GM12878 (cell line): ENCODE results near the gene RARA. TPM values are rescaled to one million over a fixed set of nuclear protein-coding genes. Genes with fewer than 3 reads are reported as not detected.

Experiments
- ATF3 ChIP-seq: IDR thresholded peaks from 2 replicates; pipeline ENCODE4 v1.6.1; 2011; ENCODE audit warnings: low read depth, mild to moderate bottlenecking, low read length, moderate library complexity, borderline replicate concordance; ENCODE audit errors: extremely low read depth
- CREB1 ChIP-seq: IDR thresholded peaks from 2 replicates; pipeline ENCODE4 v1.6.1; 2012; ENCODE audit warnings: low read depth, mild to moderate bottlenecking, inconsistent platforms
- EP300 ChIP-seq, 2 experiments: fragments of 150-350 bp in 1 of 2; IDR thresholded peaks; 2 replicates each; pipeline ENCODE4 v1.6.1; 2011 to 2012; ENCODE audit warnings: low read depth in 2 of 2, low read length in 2 of 2, borderline replicate concordance in 1 of 2, improper control_type of control experiment in 1 of 2, inconsistent platforms in 1 of 2; ENCODE audit not compliant: control insufficient read depth in 1 of 2
- ETV6 ChIP-seq, 2 experiments: fragments of 450-650 bp in 1 of 2; IDR thresholded peaks in 1 of 2; conservative IDR thresholded peaks in 1 of 2; 2 replicates each; pipeline ENCODE4 v1.6.1; 2014; ENCODE audit warnings: antibody characterized with exemption in 1 of 2, borderline replicate concordance in 1 of 2, low read depth in 1 of 2, mild to moderate bottlenecking in 1 of 2, moderate library complexity in 1 of 2
- LARP7 ChIP-seq: fragments of 450-650 bp; IDR thresholded peaks from 2 replicates; pipeline ENCODE4 v1.6.1; 2017; ENCODE audit warnings: mild to moderate bottlenecking
- MLLT1 ChIP-seq: fragments of 450-650 bp; IDR thresholded peaks from 2 replicates; pipeline ENCODE4 v1.6.1; 2016; ENCODE audit warnings: mild to moderate bottlenecking
- PBX3 ChIP-seq: IDR thresholded peaks from 2 replicates; pipeline ENCODE4 v1.6.1; 2011; ENCODE audit warnings: mild to moderate bottlenecking, low read depth, low read length, moderate library complexity; ENCODE audit not compliant: insufficient replicate concordance
- RAD21 ChIP-seq: IDR thresholded peaks from 2 replicates; pipeline ENCODE4 v1.6.1; 2011; ENCODE audit warnings: mild to moderate bottlenecking, low read depth, low read length, moderate library complexity; ENCODE audit not compliant: insufficient read depth
- TARDBP ChIP-seq: IDR thresholded peaks from 2 replicates; pipeline ENCODE4 v1.6.1; 2016; ENCODE audit warnings: borderline replicate concordance
- WRNIP1 ChIP-seq: IDR thresholded peaks from 2 replicates; pipeline ENCODE4 v1.6.1; 2011; ENCODE audit warnings: low read depth, low read length, improper control_type of control experiment, borderline replicate concordance
- ZNF384 ChIP-seq: IDR thresholded peaks from 2 replicates; pipeline ENCODE4 v1.6.1; 2012; ENCODE audit warnings: low read depth, mild to moderate bottlenecking, low read length, improper control_type of control experiment, borderline replicate concordance
- ZNF592 ChIP-seq: fragments of 450-650 bp; IDR thresholded peaks from 2 replicates; pipeline ENCODE4 v1.6.1; 2017; ENCODE audit warnings: mild to moderate bottlenecking, moderate library complexity
- polyA plus RNA-seq, 11 experiments: library from polyadenylated mRNA; depleted of rRNA in 4 of 11; unstranded in 6 of 11; stranded (reverse) in 5 of 11; fragments of >200 nt; fragmentation: Nextera tagmentation in 4 of 11; fragmentation: Illumina TruSeq in 1 of 11; extraction: Ambion mirVana in 4 of 11; extraction: Trizol in 1 of 11; gene quantifications; 1 replicate in 1 of 11; 2 replicates in 10 of 11; pipeline versions ENCODE4 v1.2.1 to v1.2.3, GENCODE V29; 2011 to 2016; ENCODE audit warnings: inconsistent platforms in 2 of 11, missing spikeins in 2 of 11, low read depth in 1 of 11
- total RNA-seq, 4 experiments: library from RNA; depleted of rRNA in 3 of 4; stranded (reverse); fragments of >200 nt in 3 of 4; fragmentation: Illumina TruSeq in 1 of 4; extraction: Trizol in 1 of 4; gene quantifications; 2 replicates each; pipeline versions ENCODE4 v1.2.1 to v1.2.3, GENCODE V29; 2013 to 2021

Gene RARA
- total and polyA plus RNA-seq, 10 of the 15 experiments (the other 5 are each of a cell fraction or from before 2014, with no cell fraction given): 0.13 to 33.6 (median 13.6) TPM

GRCh38 chr17:40399185-40399584, 90.2 kb downstream of the RARA start (continued):
- TF ChIP-seq MLLT1 (no peak), ZNF592 (no peak), ATF3 (no peak), CREB1 (no peak), PBX3 (no peak), LARP7 (no peak), ETV6 (conservative IDR thresholded peaks at IDR 0.05 in 1 of 2, IDR thresholded peaks at IDR 0.05 in 1 of 2; ENCODE audit: borderline replicate concordance in 1 of 2, low read depth in 1 of 2) (no peak), RAD21 (peak; percentile 54; the same call in 1 of the 2 replicates), WRNIP1 (no peak), EP300 (IDR thresholded peaks at IDR 0.05; ENCODE audit: borderline replicate concordance in 1 of 2, control insufficient read depth in 1 of 2, low read depth in 2 of 2, low read length in 2 of 2) (no peak), ZNF384 (peak; percentile 43; the same call in 1 of the 2 replicates), TARDBP (no peak)
- TF ChIP-seq, all 136 proteins: peak for 3
